Calu3 (cell line): ENCODE data around the gene RADIL. TPM values are rescaled to one million over a fixed set of nuclear protein-coding genes. Genes with fewer than 3 reads are reported as not detected.

Source experiments
- BruUV-seq: library from RNA; stranded (reverse); fragments of 400-500 nt; replicated peaks from 2 replicates; lab custom pipeline; 2021; lab: Mats Ljungman, UMichigan
- CTCF ChIA-PET: fragments of 300-600 bp; sonication (Branson Sonifier 250); formaldehyde crosslinking; loops from one replicate; lab custom pipeline; 2022; ENCODE audit warnings: antibody characterized with exemption; lab: Charles Lee
- DNase-seq: peaks from one replicate; pipeline ENCODE4 v3.0.0; 2022
- H3K27ac Mint-ChIP-seq: one replicate; pipeline ENCODE4 v1.8.0; 2022; ENCODE audit warnings: mixed read lengths; ENCODE audit not compliant: unreplicated experiment
- H3K27me3 Mint-ChIP-seq: one replicate; pipeline ENCODE4 v1.8.0; 2022; ENCODE audit warnings: mixed read lengths; ENCODE audit not compliant: unreplicated experiment
- H3K36me3 Mint-ChIP-seq: one replicate; pipeline ENCODE4 v1.8.0; 2022; ENCODE audit warnings: mild to moderate bottlenecking, moderate library complexity, mixed read lengths; ENCODE audit not compliant: insufficient read depth, unreplicated experiment
- H3K4me1 Mint-ChIP-seq: one replicate; pipeline ENCODE4 v1.8.0; 2022; ENCODE audit warnings: mild to moderate bottlenecking, low read depth, mixed read lengths; ENCODE audit not compliant: unreplicated experiment
- H3K4me3 Mint-ChIP-seq: one replicate; pipeline ENCODE4 v1.8.0; 2022; ENCODE audit warnings: mild to moderate bottlenecking, low read depth, moderate library complexity, mixed read lengths; ENCODE audit not compliant: unreplicated experiment
- H3K9me3 Mint-ChIP-seq: one replicate; pipeline ENCODE4 v1.8.0; 2022; ENCODE audit warnings: low read depth, mixed read lengths; ENCODE audit not compliant: unreplicated experiment
- CTCF ChIP-seq: fragments of 200-600 bp; IDR thresholded peaks from one replicate; pipeline ENCODE4 v1.8.0; 2022; ENCODE audit warnings: antibody characterized with exemption; ENCODE audit not compliant: unreplicated experiment
- intact Hi-C: fragments of 100-400 bp; cut with micrococcal nuclease; formaldehyde crosslinking; loops from one replicate; pipeline ENCODE4 v1.10.0; 2022; ENCODE audit not compliant: unreplicated experiment
- total RNA-seq: library from RNA; stranded (reverse); gene quantifications from 2 replicates; pipeline ENCODE4 v1.2.3, GENCODE V29; 2022

Gene RADIL
- total RNA-seq, 1 experiment from 2014 or later = 1.8 TPM

GRCh38 chr7:4905171-4905570 is 21.7 kb upstream of the RADIL start:
- Mint-ChIP-seq H3K27me3 (peaks cover 62% of the 10 kb centered on the region), H3K9me3 (no peaks in the 10 kb centered on the region), H3K4me3 (no peak overlapping the region), H3K36me3 (no peaks in the 10 kb centered on the region), H3K27ac (no peak overlapping the region), H3K4me1 (no peaks in the 10 kb centered on the region)
- CTCF ChIA-PET = no interaction called here
- intact Hi-C loops = no loop called here
- no peak for DNase-seq
- TF ChIP-seq CTCF = no peak
- BruUV-seq = no TSS peak

GRCh38 chr7:4904346-4904745 is 20.8 kb upstream of the RADIL start:
- H3K27ac Mint-ChIP-seq = no peak overlapping the region
- CTCF ChIA-PET = no interaction called here
- no peaks in the 10 kb centered on the region for H3K9me3 Mint-ChIP-seq
- no TSS peak for BruUV-seq
- no peak for DNase-seq
- H3K4me3 Mint-ChIP-seq = no peak overlapping the region
- intact Hi-C loops = no loop called here
- peaks cover 64% of the 10 kb centered on the region for H3K27me3 Mint-ChIP-seq
- TF ChIP-seq CTCF = no peak
- H3K4me1 Mint-ChIP-seq = no peaks in the 10 kb centered on the region
- no peaks in the 10 kb centered on the region for H3K36me3 Mint-ChIP-seq

- no peak for TF ChIP-seq CTCF
- Mint-ChIP-seq H3K4me1 (no peaks in the 10 kb centered on the region), H3K4me3 (no peak overlapping the region), H3K9me3 (peaks cover 3% of the 10 kb centered on the region), H3K27ac (no peak overlapping the region), H3K36me3 (no peaks in the 10 kb centered on the region), H3K27me3 (peaks cover 43% of the 10 kb centered on the region)
- CTCF ChIA-PET = no interaction called here
- intact Hi-C loops = no loop called here
- BruUV-seq = no TSS peak
- DNase-seq = no peak
Observed at GRCh38 chr7:4895766-4896165, 12.2 kb upstream of the RADIL start.

- Mint-ChIP-seq H3K27me3 (peaks cover 43% of the 10 kb centered on the region), H3K4me1 (no peaks in the 10 kb centered on the region), H3K27ac (no peak overlapping the region), H3K4me3 (no peak overlapping the region), H3K36me3 (no peaks in the 10 kb centered on the region), H3K9me3 (peaks cover 3% of the 10 kb centered on the region)
- no peak for TF ChIP-seq CTCF
- BruUV-seq = no TSS peak
- intact Hi-C loops = no loop called here
- CTCF ChIA-PET = no interaction called here
- no peak for DNase-seq
Observed at GRCh38 chr7:4894482-4894881, 11.0 kb upstream of the RADIL start.
